HG02798 (cell line): Measurements from ENCODE around the gene MARCO.
"Not testable (repeated sequence)": the region's sequence is repeated elsewhere in the genome, so short reads cannot be mapped to it uniquely, and the experiment has no call there.

ENCODE experiments used
- ATAC-seq: cut with Tn5 transposase; IDR thresholded peaks from one replicate; pipeline ENCODE4 v1.9.1; 2021; ENCODE audit warnings: mild to moderate bottlenecking; ENCODE audit not compliant: unreplicated experiment, poor library complexity

Gene MARCO

DNA sequence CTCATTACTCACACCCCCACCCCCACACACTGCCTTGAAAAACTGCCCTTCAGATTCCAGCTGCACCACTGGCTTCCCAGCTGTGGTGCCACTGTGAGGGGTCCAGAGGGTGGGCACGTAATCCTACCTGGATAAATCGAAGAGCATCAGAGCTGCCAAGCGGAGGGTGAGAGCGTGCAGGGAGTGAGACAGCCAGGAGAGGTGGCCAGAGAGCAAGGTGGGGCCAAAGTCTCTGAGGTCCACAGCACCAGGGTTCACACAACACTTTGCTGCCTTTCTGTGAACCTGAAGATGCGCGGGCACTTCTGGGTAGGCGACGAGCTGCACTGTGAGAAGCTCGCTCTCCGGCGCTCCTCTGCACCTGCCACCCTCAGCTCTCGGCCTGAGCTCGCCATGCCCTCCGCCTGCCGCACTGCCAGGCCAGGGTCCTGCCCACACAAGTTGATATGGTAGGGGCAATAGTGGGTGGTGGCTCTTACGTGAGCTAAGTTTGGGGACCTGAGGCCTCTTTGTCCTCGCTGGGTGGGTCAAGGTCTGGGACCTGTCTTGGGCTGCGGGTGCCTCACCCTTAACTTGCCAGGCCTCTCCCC is 83.9 kb downstream of the MARCO start:
- no peak for ATAC-seq

DNA sequence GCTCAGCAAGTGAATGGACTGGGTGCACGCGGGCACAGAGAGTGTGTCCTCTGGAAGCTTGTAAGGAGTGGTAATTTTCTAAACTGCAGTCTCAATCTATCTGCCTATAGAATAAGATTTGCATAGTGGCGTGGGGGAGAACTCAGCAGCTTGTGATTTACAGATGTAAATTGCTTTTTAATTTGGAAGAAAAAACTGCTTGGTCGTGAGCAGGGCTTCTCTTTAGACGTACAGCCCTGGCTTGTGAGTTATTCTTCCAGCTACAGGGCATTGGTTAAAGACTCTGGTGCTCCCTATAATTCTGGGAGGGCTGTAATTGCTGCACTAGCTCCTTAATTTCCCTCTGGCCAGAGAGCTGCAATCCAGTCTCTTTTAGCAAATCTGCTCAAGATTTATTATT is 84.9 kb downstream of the MARCO start:
- no peak for ATAC-seq

DNA sequence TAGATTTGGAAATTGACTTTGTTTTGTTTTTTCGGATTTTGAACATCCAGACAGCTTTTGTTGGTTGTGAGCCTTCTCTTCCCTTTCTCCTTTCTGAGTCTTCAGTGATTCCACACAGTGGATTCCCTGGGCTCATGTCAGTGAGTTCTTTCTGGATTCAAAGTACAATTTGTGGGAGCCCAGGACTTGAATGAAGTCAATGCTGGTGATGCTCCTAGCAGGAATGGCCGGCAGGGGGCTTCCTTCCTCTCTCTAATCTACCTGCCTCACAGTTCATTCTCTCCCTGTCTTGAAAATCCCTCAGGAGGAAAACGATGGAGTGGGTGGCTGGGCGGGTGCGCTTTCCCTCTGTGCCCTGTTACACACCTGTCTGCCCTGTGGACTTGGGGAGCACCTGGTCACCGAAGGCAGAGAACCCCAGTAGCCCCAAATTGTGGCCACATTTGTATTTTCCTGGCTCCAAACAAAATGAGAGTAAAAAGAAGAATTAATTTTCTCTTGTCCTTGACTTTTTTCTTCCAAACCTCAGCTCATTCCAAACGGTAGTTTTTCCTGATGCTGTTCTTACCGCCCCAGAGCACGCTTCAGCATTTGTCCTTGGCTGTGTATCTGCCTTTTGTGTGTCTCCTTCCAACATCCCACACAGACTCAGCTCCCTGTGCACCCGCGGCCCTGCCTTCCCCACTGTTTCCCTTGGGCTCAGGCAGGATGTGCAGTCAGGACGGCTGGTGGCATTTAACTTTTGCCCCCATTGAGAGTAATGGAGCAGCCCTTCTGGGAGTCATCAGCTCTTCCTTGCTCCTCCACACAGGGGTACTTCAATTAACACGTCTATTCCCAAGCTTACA is 86.6 kb downstream of the MARCO start:
- no peak for ATAC-seq

GRCh38 chr2:119029297-119029696 is 87.3 kb downstream of the MARCO start:
- ATAC-seq, result no peak

DNA sequence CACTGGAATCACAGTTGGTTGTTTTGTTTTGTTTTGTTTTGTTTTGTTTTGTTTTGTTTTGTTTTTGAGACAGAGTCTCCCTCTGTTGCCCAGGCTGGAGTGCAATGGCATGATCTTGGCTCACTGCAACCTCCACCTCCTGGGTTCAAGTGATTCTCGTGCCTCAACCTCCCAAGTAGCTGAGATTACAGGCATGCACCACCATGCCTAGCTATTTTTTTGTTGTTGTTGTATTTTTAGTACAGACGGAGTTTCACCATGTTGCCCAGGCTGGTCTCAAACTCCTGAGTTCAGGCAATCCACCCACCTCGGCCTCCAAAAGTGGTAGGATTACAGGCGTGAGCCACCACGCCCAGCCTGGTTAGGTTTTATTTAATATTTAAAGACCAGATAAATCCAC is 95.9 kb downstream of the MARCO start:
- not testable (repeated sequence) for ATAC-seq

- ATAC-seq, result no peak
Measured at GRCh38 chr2:119040730-119041129, 98.7 kb downstream of the MARCO start.
